MM.1S (cell line): ENCODE data around the gene NCBP1.
A peak's percentile ranks its signal among the peaks of the same experiment; 100 is the strongest.
"Not testable (repeated sequence)": the region's sequence is repeated elsewhere in the genome, so short reads cannot be mapped to it uniquely, and the experiment has no call there.

Experiments used
- DNase-seq: peaks from one replicate; pipeline ENCODE4 v3.0.0-alpha.2; 2015
- H2AFZ ChIP-seq: fragments of 300-600 bp; sonication (generic); 2 replicates; pipeline ENCODE4 v1.6.0; 2016; ENCODE audit warnings: antibody characterized with exemption, low read length
- H3F3A ChIP-seq: fragments of 300-600 bp; sonication (generic); 2 replicates; pipeline ENCODE4 v1.6.1; 2016; ENCODE audit warnings: mild to moderate bottlenecking, antibody characterized with exemption, low read length, moderate library complexity, mixed read lengths; ENCODE audit not compliant: insufficient read depth
- H3K27ac ChIP-seq: fragments of 300-600 bp; sonication (generic); 2 replicates; pipeline ENCODE4 v1.5.1; 2016; ENCODE audit warnings: mild to moderate bottlenecking, low read length
- H3K27me3 ChIP-seq: fragments of 300-600 bp; sonication (generic); replicated peaks from 2 replicates; pipeline ENCODE4 v1.6.0; 2016; ENCODE audit warnings: low read length; ENCODE audit not compliant: insufficient read depth
- H3K36me3 ChIP-seq: fragments of 300-600 bp; sonication (generic); replicated peaks from 2 replicates; pipeline ENCODE4 v1.6.1; 2016; ENCODE audit warnings: mild to moderate bottlenecking, low read length, mixed read lengths; ENCODE audit not compliant: insufficient read depth
- H3K4me1 ChIP-seq: fragments of 300-600 bp; sonication (generic); 2 replicates; pipeline ENCODE4 v1.6.1; 2016; ENCODE audit warnings: low read length, mixed read lengths
- H3K4me2 ChIP-seq: fragments of 300-600 bp; sonication (generic); 2 replicates; pipeline ENCODE4 v1.6.0; 2016; ENCODE audit warnings: low read depth, low read length
- H3K4me3 ChIP-seq: fragments of 300-600 bp; sonication (generic); 2 replicates; pipeline ENCODE4 v1.5.1; 2016; ENCODE audit warnings: low read length, mixed read lengths
- H3K79me2 ChIP-seq: fragments of 300-600 bp; sonication (generic); 2 replicates; pipeline ENCODE4 v1.6.1; 2016; ENCODE audit warnings: mixed run types, low read length, mixed read lengths
- H3K9ac ChIP-seq: fragments of 300-600 bp; sonication (generic); 2 replicates; pipeline ENCODE4 v1.6.1; 2016; ENCODE audit warnings: low read length, mixed read lengths
- H3K9me2 ChIP-seq: fragments of 300-600 bp; sonication (generic); replicated peaks from 2 replicates; pipeline ENCODE4 v1.6.1; 2016; ENCODE audit warnings: mild to moderate bottlenecking, low read length, mixed read lengths; ENCODE audit not compliant: insufficient read depth
- H3K9me3 ChIP-seq: fragments of 300-600 bp; sonication (generic); replicated peaks from 2 replicates; pipeline ENCODE4 v1.6.1; 2016; ENCODE audit warnings: mild to moderate bottlenecking, low read length, mixed read lengths; ENCODE audit not compliant: insufficient read depth
- H4K20me1 ChIP-seq: fragments of 300-600 bp; sonication (generic); 2 replicates; pipeline ENCODE4 v1.6.1; 2016; ENCODE audit warnings: mild to moderate bottlenecking, low read length, moderate library complexity, mixed read lengths; ENCODE audit not compliant: insufficient read depth
- EZH2 ChIP-seq: fragments of 300-600 bp; sonication (generic); optimal IDR thresholded peaks from 2 replicates; pipeline ENCODE3; 2017; ENCODE audit warnings: low read depth, mild to moderate bottlenecking, antibody characterized with exemption, low read length, mixed read lengths
- EZH2phosphoT487 ChIP-seq: fragments of 300-600 bp; sonication (generic); IDR thresholded peaks from 2 replicates; pipeline ENCODE4 v1.6.1; 2018; ENCODE audit warnings: antibody characterized with exemption, low read length
- TF ChIP-seq, protein P1 (sequence below): fragments of 300-600 bp; sonication (generic); IDR thresholded peaks from 2 replicates; pipeline ENCODE4 v1.5.1; 2016; ENCODE audit warnings: antibody characterized with exemption, low read length, mixed read lengths

Gene NCBP1

DNA sequence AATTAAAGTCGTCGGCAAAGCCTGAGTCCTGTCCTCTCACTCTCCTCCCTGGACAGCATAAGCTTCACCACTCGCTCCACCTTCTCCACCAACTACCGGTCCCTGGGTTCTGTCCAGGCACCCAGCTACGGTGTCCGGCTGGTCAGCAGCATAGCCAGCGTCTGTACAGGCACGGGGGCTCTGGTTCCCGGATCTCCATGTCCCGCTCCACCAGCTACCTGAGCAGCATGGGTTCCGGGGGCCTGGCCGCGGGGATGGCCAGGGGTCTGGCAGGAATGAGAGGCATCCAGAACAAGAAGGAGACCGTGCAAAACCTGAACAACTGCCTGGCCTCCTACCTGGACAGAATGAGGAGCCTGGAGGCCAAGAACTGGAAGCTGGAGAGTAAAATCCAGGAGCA, 65.2 kb downstream of the NCBP1 start:
- H3K4me3 ChIP-seq = no peak overlapping the region
- no peak overlapping the region for H3K9ac ChIP-seq
- H3K79me2 ChIP-seq = peaks cover 31% of the 10 kb centered on the region
- no peaks in the 10 kb centered on the region for H3K9me3 ChIP-seq
- H3K27me3 ChIP-seq = no peaks in the 10 kb centered on the region
- no peak overlapping the region for H3K27ac ChIP-seq
- no peaks in the 10 kb centered on the region for H4K20me1 ChIP-seq
- no peak for DNase-seq
- H3K4me1 ChIP-seq = peaks cover 29% of the 10 kb centered on the region
- no peaks in the 10 kb centered on the region for H3K9me2 ChIP-seq
- H3F3A ChIP-seq = peaks cover 23% of the 10 kb centered on the region
- TF ChIP-seq, protein P1, sequence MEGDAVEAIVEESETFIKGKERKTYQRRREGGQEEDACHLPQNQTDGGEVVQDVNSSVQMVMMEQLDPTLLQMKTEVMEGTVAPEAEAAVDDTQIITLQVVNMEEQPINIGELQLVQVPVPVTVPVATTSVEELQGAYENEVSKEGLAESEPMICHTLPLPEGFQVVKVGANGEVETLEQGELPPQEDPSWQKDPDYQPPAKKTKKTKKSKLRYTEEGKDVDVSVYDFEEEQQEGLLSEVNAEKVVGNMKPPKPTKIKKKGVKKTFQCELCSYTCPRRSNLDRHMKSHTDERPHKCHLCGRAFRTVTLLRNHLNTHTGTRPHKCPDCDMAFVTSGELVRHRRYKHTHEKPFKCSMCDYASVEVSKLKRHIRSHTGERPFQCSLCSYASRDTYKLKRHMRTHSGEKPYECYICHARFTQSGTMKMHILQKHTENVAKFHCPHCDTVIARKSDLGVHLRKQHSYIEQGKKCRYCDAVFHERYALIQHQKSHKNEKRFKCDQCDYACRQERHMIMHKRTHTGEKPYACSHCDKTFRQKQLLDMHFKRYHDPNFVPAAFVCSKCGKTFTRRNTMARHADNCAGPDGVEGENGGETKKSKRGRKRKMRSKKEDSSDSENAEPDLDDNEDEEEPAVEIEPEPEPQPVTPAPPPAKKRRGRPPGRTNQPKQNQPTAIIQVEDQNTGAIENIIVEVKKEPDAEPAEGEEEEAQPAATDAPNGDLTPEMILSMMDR = no peak
- TF ChIP-seq EZH2 = no peak
- H3K4me2 ChIP-seq = no peak overlapping the region
- H2AFZ ChIP-seq = no peak overlapping the region
- H3K36me3 ChIP-seq = no peaks in the 10 kb centered on the region

DNA sequence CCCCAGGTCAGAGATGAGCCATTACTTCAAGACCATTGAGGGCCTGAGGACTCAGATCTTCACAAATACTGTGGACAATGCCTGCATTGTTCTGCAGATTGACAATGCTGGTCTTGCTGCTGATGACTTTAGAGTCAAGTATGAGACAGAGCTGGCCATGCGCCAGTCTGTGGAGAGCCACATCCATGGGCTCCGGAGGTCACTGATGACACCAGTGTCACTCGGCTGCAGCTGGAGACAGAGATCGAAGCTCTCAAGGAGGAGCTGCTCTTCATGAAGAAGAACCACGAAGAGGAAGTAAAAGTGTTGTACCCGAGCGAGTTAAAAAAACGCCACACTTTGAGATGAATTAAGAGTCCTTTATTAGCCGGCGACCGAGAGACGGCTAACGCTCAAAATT, 65.7 kb downstream of the NCBP1 start:
- H3K27me3 ChIP-seq, DNase-seq, H3K9ac ChIP-seq, H3K4me2 ChIP-seq, H3K36me3 ChIP-seq, H3K27ac ChIP-seq, H3K4me3 ChIP-seq, H2AFZ ChIP-seq, H3K9me3 ChIP-seq, H3K9me2 ChIP-seq, H4K20me1 ChIP-seq: not testable (repeated sequence)
- Histone ChIP-seq H3K4me1 (peaks cover 33% of the 10 kb centered on the region), H3F3A (peaks cover 27% of the 10 kb centered on the region), H3K79me2 (peaks cover 26% of the 10 kb centered on the region)

DNA sequence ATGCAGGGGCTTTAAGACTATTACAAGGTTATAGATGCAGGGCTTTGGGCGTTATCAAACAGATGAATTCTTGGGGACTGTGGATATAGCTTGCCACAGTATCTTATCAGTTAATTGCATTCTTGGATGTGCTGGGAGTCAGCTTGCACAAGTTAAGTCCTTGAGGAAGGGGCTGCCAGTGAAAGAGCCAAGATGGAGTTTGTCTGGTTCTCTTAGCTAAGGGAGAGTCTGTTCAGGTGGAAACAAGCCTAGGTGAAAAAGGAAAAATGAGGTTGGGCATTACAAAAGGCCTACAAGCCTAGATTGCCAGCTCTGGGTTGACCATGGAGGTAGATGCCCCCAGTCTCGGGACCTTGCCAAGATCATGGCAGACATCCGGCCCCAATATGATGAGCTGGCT, 66.2 kb downstream of the NCBP1 start:
- not testable (repeated sequence) for H4K20me1 ChIP-seq, H2AFZ ChIP-seq, H3K9ac ChIP-seq, H3K36me3 ChIP-seq, H3K4me2 ChIP-seq, H3K27me3 ChIP-seq, H3K27ac ChIP-seq, H3K9me3 ChIP-seq, DNase-seq, H3K4me3 ChIP-seq, H3K9me2 ChIP-seq
- H3K79me2 ChIP-seq = peaks cover 21% of the 10 kb centered on the region
- peaks cover 31% of the 10 kb centered on the region for H3F3A ChIP-seq
- H3K4me1 ChIP-seq = peaks cover 33% of the 10 kb centered on the region

DNA sequence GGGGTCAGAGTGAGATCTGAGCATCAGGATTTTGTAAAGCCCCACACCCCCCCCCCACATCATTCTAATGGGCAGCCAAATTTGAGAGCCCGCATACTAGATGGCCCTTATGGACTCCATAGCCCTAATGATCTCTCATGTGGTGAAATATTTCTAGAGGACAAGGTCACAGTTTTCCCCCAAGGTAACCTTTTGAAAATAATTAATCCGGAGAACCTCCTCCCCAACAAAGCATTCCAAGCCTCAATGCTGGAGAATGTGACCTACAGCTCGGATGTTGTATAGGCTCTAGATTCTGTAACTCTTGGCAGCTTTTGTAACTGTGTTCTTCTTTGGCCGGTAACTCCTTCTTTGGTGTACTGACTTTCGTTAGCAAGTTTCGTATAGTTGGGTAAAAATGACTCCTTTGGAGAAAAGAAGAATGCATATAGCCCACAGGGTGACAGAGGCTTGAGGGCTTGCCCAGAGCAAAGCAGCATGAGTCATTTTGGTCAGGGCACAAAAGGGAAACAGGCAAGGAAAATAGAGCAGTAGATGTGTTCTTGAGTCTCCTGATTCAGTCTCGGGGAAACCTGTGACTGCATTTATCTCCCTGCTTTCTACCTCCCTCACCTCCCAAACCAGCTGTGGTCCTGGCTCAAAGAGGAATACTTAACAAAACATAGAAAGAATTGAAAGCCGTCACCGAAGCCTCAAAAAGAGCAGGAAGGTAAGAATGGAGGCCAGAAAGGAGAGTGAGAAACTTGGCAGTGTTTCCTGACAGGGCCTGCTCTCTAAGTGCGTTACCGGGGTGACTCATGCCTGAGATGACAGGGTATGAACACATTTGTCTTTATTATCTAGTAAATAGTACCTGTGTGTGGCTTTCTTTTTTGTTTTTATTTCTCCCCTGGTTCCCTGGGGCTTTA, 70.1 kb downstream of the NCBP1 start:
- H3K79me2 ChIP-seq = no peaks in the 10 kb centered on the region
- H3K9me2 ChIP-seq = no peaks in the 10 kb centered on the region
- H2AFZ ChIP-seq = 0 out of 2 replicates have a peak overlapping the region, but pooled peaks have one; percentile 20
- H3K27ac ChIP-seq = peak overlapping the region; percentile 85
- TF ChIP-seq, protein P1 = no peak
- TF ChIP-seq EZH2 (no peak), EZH2phosphoT487 (no peak)
- H3K4me1 ChIP-seq = peaks cover 30% of the 10 kb centered on the region
- H3K9me3 ChIP-seq = no peaks in the 10 kb centered on the region
- H3F3A ChIP-seq = peaks cover 18% of the 10 kb centered on the region
- H3K4me3 ChIP-seq = peak overlapping the region; percentile 16; the same call in 1 of the 2 replicates
- no peaks in the 10 kb centered on the region for H4K20me1 ChIP-seq
- H3K36me3 ChIP-seq = no peaks in the 10 kb centered on the region
- peak overlapping the region; percentile 42; the same call in 1 of the 2 replicates for H3K9ac ChIP-seq
- DNase-seq = peak; percentile 63
- H3K27me3 ChIP-seq = no peaks in the 10 kb centered on the region; the same call in 1 of the 2 replicates
- peak overlapping the region; percentile 62 for H3K4me2 ChIP-seq
